Keratinocyte (primary cell): ENCODE measurements around the gene RPP25L.

ENCODE experiments used
- CTCF ChIP-seq, 3 experiments: IDR thresholded peaks in 1 of 3; conservative IDR thresholded peaks in 1 of 3; optimal IDR thresholded peaks in 1 of 3; 2 replicates in 2 of 3; 3 replicates in 1 of 3; pipeline versions ENCODE3 to v1.5.1; 2011; ENCODE audit warnings: low read length in 3 of 3, mild to moderate bottlenecking in 3 of 3, moderate library complexity in 2 of 3, control low read depth in 1 of 3, inconsistent platforms in 1 of 3; ENCODE audit not compliant: insufficient read depth in 2 of 3; ENCODE audit errors: extremely low read depth in 1 of 3
- EZH2 ChIP-seq: IDR thresholded peaks from one replicate; pipeline ENCODE4 v1.6.1; 2012; ENCODE audit warnings: inconsistent platforms, mild to moderate bottlenecking, low read length, moderate library complexity

GRCh38 chr9:34611251-34611810, 566 bp downstream of the RPP25L start:
- TF ChIP-seq CTCF (optimal IDR thresholded peaks at IDR 0.05 in 1 of 3, IDR thresholded peaks at IDR 0.05 in 1 of 3, conservative IDR thresholded peaks at IDR 0.05 in 1 of 3; ENCODE audit: extremely low read depth in 1 of 3, insufficient read depth in 2 of 3, low read length in 3 of 3) = peak in 1 of 3 experiments; percentile 8
- TF ChIP-seq EZH2 = no peak
